GM18868 (cell line): Measurements from ENCODE around the gene DLX3.

Experiments
- ATAC-seq: cut with Tn5 transposase; IDR thresholded peaks from one replicate; pipeline ENCODE4 v1.9.1; 2021; ENCODE audit warnings: mild to moderate bottlenecking, moderate library complexity; ENCODE audit not compliant: unreplicated experiment

The DLX3 gene

GRCh38 chr17:49975531-49975930, 19.5 kb downstream of the DLX3 start:
- no peak for ATAC-seq

GRCh38 chr17:49973271-49973615, 21.8 kb downstream of the DLX3 start:
- no peak for ATAC-seq

GRCh38 chr17:49972486-49973270, 22.3 kb downstream of the DLX3 start:
- no peak for ATAC-seq

- ATAC-seq: no peak
Measured at GRCh38 chr17:49971848-49972485, 23.1 kb downstream of the DLX3 start.

GRCh38 chr17:49971199-49971847, 23.7 kb downstream of the DLX3 start:
- no peak for ATAC-seq

GRCh38 chr17:49970498-49970897, 24.5 kb downstream of the DLX3 start:
- ATAC-seq: no peak

- ATAC-seq: no peak
Measured at GRCh38 chr17:49969795-49970389, 25.1 kb downstream of the DLX3 start.

GRCh38 chr17:49969134-49969759, 25.8 kb downstream of the DLX3 start, which contains the start of gene DLX4:
Gene DLX4 (plus strand): TSS chr17:49969190. CDS start chr17:49969469, 279 bp downstream.
- ATAC-seq: no peak

GRCh38 chr17:49968405-49969133, 26.5 kb downstream of the DLX3 start:
- peak; percentile 75 for ATAC-seq

GRCh38 chr17:49967621-49968404, 27.2 kb downstream of the DLX3 start:
- ATAC-seq: no peak

GRCh38 chr17:49967205-49967604, 27.8 kb downstream of the DLX3 start:
- ATAC-seq: no peak

- no peak for ATAC-seq
Measured at GRCh38 chr17:49966767-49967166, 28.3 kb downstream of the DLX3 start.

GRCh38 chr17:49965524-49965909, 29.5 kb downstream of the DLX3 start:
- ATAC-seq: no peak

- no peak for ATAC-seq
Measured at GRCh38 chr17:49964769-49965523, 30.1 kb downstream of the DLX3 start.

- no peak for ATAC-seq
Measured at GRCh38 chr17:49964303-49964768, 30.7 kb downstream of the DLX3 start.

GRCh38 chr17:49963626-49964302, 31.3 kb downstream of the DLX3 start:
- ATAC-seq: no peak

- ATAC-seq: no peak
Measured at GRCh38 chr17:49963309-49963625, 31.8 kb downstream of the DLX3 start.

GRCh38 chr17:49962599-49963308, 32.3 kb downstream of the DLX3 start:
- ATAC-seq: no peak
